ENCODE measurements around the gene MGAT4B. TPM values are rescaled to one million over a fixed set of nuclear protein-coding genes. Genes with fewer than 3 reads are reported as not detected.
A peak's percentile ranks its signal among the peaks of the same experiment; 100 is the strongest.

Gene MGAT4B
- total and polyA plus RNA-seq, 2 of the 13 experiments (the other 11 are each of a cell fraction or from before 2014, with no cell fraction given) = 93.5 to 130 TPM

- POLR2A ChIA-PET = interaction anchor here (0.8 to 1.1 kb wide), 2 partner anchors 22 to 26 kb away, joined by 3 to 4 read pairs; no protein-coding TSS in a partner anchor
- no TSS peak for BruUV-seq (replicated peaks)
- no peak for TF ChIP-seq E2F5 (CRISPR knock-in tag; conservative IDR thresholded peaks at IDR 0.05)
- TF ChIP-seq ZNF574 (CRISPR knock-in tag; IDR thresholded peaks at IDR 0.05) = 0 out of 2 replicates have a peak, but pooled peaks have one; percentile 14
- TF ChIP-seq FOXK1 (CRISPR knock-in tag; IDR thresholded peaks at IDR 0.05; ENCODE audit: borderline replicate concordance, low read depth) = no peak
- no peak for TF ChIP-seq NFE2L2 (IDR thresholded peaks at IDR 0.05; ENCODE audit: low read length)
- TF ChIP-seq, protein P1, sequence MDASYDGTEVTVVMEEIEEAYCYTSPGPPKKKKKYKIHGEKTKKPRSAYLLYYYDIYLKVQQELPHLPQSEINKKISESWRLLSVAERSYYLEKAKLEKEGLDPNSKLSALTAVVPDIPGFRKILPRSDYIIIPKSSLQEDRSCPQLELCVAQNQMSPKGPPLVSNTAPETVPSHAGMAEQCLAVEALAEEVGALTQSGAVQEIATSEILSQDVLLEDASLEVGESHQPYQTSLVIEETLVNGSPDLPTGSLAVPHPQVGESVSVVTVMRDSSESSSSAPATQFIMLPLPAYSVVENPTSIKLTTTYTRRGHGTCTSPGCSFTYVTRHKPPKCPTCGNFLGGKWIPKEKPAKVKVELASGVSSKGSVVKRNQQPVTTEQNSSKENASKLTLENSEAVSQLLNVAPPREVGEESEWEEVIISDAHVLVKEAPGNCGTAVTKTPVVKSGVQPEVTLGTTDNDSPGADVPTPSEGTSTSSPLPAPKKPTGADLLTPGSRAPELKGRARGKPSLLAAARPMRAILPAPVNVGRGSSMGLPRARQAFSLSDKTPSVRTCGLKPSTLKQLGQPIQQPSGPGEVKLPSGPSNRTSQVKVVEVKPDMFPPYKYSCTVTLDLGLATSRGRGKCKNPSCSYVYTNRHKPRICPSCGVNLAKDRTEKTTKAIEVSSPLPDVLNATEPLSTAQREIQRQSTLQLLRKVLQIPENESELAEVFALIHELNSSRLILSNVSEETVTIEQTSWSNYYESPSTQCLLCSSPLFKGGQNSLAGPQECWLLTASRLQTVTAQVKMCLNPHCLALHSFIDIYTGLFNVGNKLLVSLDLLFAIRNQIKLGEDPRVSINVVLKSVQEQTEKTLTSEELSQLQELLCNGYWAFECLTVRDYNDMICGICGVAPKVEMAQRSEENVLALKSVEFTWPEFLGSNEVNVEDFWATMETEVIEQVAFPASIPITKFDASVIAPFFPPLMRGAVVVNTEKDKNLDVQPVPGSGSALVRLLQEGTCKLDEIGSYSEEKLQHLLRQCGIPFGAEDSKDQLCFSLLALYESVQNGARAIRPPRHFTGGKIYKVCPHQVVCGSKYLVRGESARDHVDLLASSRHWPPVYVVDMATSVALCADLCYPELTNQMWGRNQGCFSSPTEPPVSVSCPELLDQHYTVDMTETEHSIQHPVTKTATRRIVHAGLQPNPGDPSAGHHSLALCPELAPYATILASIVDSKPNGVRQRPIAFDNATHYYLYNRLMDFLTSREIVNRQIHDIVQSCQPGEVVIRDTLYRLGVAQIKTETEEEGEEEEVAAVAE (CRISPR knock-in tag; IDR thresholded peaks at IDR 0.05; ENCODE audit: borderline replicate concordance) = no peak
- TF ChIP-seq ZNF468 (CRISPR knock-in tag; IDR thresholded peaks at IDR 0.05) = no peak
- no peak for TF ChIP-seq HNRNPUL1 (IDR thresholded peaks at IDR 0.05; ENCODE audit: low read depth, low read length)
- TF ChIP-seq ZNF7 (CRISPR knock-in tag; IDR thresholded peaks at IDR 0.05) = no peak
- TF ChIP-seq RBM22 (optimal IDR thresholded peaks at IDR 0.05; ENCODE audit: low read length) = peak; percentile 77
- peak; percentile 48; the same call in 1 of the 2 replicates for TF ChIP-seq POLR2G (IDR thresholded peaks at IDR 0.05; ENCODE audit: low read depth, low read length)
- TF ChIP-seq, protein P2, sequence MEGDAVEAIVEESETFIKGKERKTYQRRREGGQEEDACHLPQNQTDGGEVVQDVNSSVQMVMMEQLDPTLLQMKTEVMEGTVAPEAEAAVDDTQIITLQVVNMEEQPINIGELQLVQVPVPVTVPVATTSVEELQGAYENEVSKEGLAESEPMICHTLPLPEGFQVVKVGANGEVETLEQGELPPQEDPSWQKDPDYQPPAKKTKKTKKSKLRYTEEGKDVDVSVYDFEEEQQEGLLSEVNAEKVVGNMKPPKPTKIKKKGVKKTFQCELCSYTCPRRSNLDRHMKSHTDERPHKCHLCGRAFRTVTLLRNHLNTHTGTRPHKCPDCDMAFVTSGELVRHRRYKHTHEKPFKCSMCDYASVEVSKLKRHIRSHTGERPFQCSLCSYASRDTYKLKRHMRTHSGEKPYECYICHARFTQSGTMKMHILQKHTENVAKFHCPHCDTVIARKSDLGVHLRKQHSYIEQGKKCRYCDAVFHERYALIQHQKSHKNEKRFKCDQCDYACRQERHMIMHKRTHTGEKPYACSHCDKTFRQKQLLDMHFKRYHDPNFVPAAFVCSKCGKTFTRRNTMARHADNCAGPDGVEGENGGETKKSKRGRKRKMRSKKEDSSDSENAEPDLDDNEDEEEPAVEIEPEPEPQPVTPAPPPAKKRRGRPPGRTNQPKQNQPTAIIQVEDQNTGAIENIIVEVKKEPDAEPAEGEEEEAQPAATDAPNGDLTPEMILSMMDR (CRISPR knock-in tag; IDR thresholded peaks at IDR 0.05) = 0 out of 2 replicates have a peak, but pooled peaks have one; percentile 7
- TF ChIP-seq HNRNPL (IDR thresholded peaks at IDR 0.05; ENCODE audit: low read depth, low read length) = 0 out of 2 replicates have a peak, but pooled peaks have one; percentile 11
- TF ChIP-seq SAP130 (CRISPR knock-in tag; IDR thresholded peaks at IDR 0.05; ENCODE audit: low read depth) = 0 out of 2 replicates have a peak, but pooled peaks have one; percentile 26
- TF ChIP-seq RXRB (CRISPR knock-in tag; IDR thresholded peaks at IDR 0.05; ENCODE audit: borderline replicate concordance) = no peak
Measured at GRCh38 chr5:179827680-179828079, 21.0 kb upstream of the MGAT4B start.

More at GRCh38 chr5:179827680-179828079, 21.0 kb upstream of the MGAT4B start:
- Histone ChIP-seq H3K9me3 (ENCODE audit: low read length) (no peaks in the 10 kb centered on the region), H3K4me3 (replicated peaks in 1 of 3; ENCODE audit: insufficient read depth in 1 of 3, low read depth in 2 of 3, low read length in 3 of 3) (no peak overlapping the region), H3K4me1 (ENCODE audit: insufficient read depth, low read length) (peaks cover 76% of the 10 kb centered on the region), H4K20me1 (ENCODE audit: insufficient read depth, low read length) (peaks cover 45% of the 10 kb centered on the region), H3K36me3 (replicated peaks in 1 of 2; ENCODE audit: control insufficient read depth in 1 of 2, insufficient read depth in 2 of 2, low read length in 2 of 2) (peaks cover 37 to 80% of the 10 kb centered on the region in 2 experiments), H3K27me3 (ENCODE audit: control insufficient read depth in 1 of 2, insufficient read depth in 2 of 2, low read length in 2 of 2) (no peaks in the 10 kb centered on the region), H3K4me2 (ENCODE audit: low read depth, low read length) (no peak overlapping the region), H2AFZ (ENCODE audit: low read length) (no peak overlapping the region), H3K79me2 (ENCODE audit: insufficient read depth, low read length) (peaks cover 27% of the 10 kb centered on the region), H3K27ac (ENCODE audit: extremely low read length, insufficient read depth, low read length) (peak overlapping the region; percentile 38), H3K9ac (ENCODE audit: insufficient read depth, low read depth, low read length) (no peak overlapping the region)
- WGBS (ENCODE audit: low lambda C conversion rate) = 94% methylated on average over 8 of the region's 9 CpGs
- FAIRE-seq = no peak
- DNase-seq (ENCODE audit: low spot score) = no peak
- no peak for ATAC-seq
- CTCF ChIA-PET (ENCODE audit: low intra/inter-chr PET ratio, low total read pairs) = no interaction called here
- in situ Hi-C loops (cut with HindIII; ENCODE audit: extremely low pct_ligation_motif_present, low pct_unique_long_range_greater_than_20kb) = no loop called here
- intact Hi-C loops (cut with micrococcal nuclease; ENCODE audit: unreplicated experiment) = loop anchor here (2.0 kb wide), 1 partner anchor 23 kb away; no protein-coding TSS in a partner anchor

Measured in HepG2 (cell line).